Measurements from ENCODE around the gene FASN.
"Not testable (repeated sequence)": the region's sequence is repeated elsewhere in the genome, so short reads cannot be mapped to it uniquely, and the experiment has no call there.

DNA sequence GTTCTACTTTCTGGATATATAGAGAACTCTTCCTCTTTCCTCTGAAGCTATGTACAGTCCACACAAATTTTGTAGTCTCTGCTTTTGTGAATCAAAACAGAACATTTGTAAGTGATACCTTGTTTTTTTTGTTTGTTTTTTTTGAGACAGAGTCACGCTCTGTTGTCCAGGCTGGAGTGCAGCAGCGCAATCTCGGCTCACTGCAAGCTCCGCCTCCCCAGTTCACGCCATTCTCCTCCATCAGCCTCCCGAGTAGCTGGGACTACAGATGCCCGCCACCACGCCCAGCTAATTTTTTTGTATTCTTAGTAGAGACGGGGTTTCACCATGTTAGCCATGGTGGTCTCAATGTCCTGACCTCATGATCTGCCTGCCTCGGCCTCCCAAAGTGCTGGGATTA is 41.9 kb upstream of the FASN start:
- TF ChIP-seq RFX1 (IDR thresholded peaks at IDR 0.05); GABPA (IDR thresholded peaks at IDR 0.05; ENCODE audit: low read depth, low read length); GABPA (CRISPR knock-in tag; IDR thresholded peaks at IDR 0.05; ENCODE audit: low read depth); DPF2 (CRISPR knock-in tag; IDR thresholded peaks at IDR 0.05; ENCODE audit: borderline replicate concordance, low read depth); ZNF274 (CRISPR knock-in tag; IDR thresholded peaks at IDR 0.05); PHF8 (CRISPR knock-in tag; IDR thresholded peaks at IDR 0.05): not testable (repeated sequence)
- TF ChIP-seq, protein P1, sequence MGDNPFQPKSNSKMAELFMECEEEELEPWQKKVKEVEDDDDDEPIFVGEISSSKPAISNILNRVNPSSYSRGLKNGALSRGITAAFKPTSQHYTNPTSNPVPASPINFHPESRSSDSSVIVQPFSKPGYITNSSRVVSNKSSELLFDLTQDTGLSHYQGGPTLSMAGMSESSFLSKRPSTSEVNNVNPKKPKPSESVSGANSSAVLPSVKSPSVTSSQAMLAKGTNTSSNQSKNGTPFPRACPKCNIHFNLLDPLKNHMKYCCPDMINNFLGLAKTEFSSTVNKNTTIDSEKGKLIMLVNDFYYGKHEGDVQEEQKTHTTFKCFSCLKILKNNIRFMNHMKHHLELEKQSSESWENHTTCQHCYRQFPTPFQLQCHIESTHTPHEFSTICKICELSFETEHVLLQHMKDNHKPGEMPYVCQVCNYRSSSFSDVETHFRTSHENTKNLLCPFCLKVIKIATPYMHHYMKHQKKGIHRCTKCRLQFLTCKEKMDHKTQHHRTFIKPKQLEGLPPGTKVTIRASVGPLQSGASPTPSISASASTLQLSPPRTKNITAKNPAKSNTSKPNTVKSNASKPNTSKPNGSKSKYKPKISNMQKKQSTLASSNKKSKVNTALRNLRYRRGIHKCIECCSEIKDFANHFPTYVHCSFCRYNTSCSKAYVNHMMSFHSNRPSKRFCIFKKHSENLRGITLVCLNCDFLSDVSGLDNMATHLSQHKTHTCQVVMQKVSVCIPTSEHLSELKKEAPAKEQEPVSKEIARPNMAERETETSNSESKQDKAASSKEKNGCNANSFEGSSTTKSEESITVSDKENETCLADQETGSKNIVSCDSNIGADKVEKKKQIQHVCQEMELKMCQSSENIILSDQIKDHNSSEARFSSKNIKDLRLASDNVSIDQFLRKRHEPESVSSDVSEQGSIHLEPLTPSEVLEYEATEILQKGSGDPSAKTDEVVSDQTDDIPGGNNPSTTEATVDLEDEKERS (CRISPR knock-in tag; IDR thresholded peaks at IDR 0.05), result not testable (repeated sequence)
- TF ChIP-seq, protein P2, sequence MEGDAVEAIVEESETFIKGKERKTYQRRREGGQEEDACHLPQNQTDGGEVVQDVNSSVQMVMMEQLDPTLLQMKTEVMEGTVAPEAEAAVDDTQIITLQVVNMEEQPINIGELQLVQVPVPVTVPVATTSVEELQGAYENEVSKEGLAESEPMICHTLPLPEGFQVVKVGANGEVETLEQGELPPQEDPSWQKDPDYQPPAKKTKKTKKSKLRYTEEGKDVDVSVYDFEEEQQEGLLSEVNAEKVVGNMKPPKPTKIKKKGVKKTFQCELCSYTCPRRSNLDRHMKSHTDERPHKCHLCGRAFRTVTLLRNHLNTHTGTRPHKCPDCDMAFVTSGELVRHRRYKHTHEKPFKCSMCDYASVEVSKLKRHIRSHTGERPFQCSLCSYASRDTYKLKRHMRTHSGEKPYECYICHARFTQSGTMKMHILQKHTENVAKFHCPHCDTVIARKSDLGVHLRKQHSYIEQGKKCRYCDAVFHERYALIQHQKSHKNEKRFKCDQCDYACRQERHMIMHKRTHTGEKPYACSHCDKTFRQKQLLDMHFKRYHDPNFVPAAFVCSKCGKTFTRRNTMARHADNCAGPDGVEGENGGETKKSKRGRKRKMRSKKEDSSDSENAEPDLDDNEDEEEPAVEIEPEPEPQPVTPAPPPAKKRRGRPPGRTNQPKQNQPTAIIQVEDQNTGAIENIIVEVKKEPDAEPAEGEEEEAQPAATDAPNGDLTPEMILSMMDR (CRISPR knock-in tag; IDR thresholded peaks at IDR 0.05), result not testable (repeated sequence)

Measured in HepG2 (cell line).